H1 (cell line): Measurements from ENCODE around the gene TBC1D16. TPM values are rescaled to one million over a fixed set of nuclear protein-coding genes. Genes with fewer than 3 reads are reported as not detected.

Experiments
- CTCF ChIA-PET: fragments of 300-600 bp; sonication (Branson Sonifier 250); formaldehyde crosslinking; loops from one replicate; lab custom pipeline; 2021; ENCODE audit not compliant: partially characterized antibody; lab: Charles Lee
- POLR2A ChIA-PET: fragments of 300-600 bp; sonication (Branson Sonifier 250); formaldehyde crosslinking; loops from one replicate; lab custom pipeline; 2021; ENCODE audit warnings: inconsistent platforms; ENCODE audit not compliant: partially characterized antibody; lab: Charles Lee
- DNase-seq, 2 experiments: peaks; one replicate each; pipeline versions ENCODE4 v3.0.0 to v3.0.0-alpha.2; 2010 to 2022; ENCODE audit warnings: low spot score in 2 of 2, low read depth in 1 of 2, mixed read lengths in 1 of 2
- FAIRE-seq: peaks from 2 replicates; lab custom pipeline; 2011; peaks lifted over from hg19 to GRCh38; lab: Jason Lieb, UNC
- H2AFZ ChIP-seq: 2 replicates; pipeline ENCODE4 v1.8.1; 2012; ENCODE audit warnings: low read length, inconsistent platforms
- H2AK5ac ChIP-seq: 2 replicates; pipeline ENCODE4 v1.6.1; 2013; ENCODE audit warnings: low read depth, low read length
- H2BK120ac ChIP-seq: replicated peaks from 2 replicates; pipeline ENCODE3; 2013; ENCODE audit warnings: low read depth, low read length, inconsistent platforms
- H2BK12ac ChIP-seq: 2 replicates; pipeline ENCODE4 v1.6.1; 2013; ENCODE audit warnings: low read depth, low read length
- H2BK15ac ChIP-seq: 2 replicates; pipeline ENCODE4 v1.6.1; 2013; ENCODE audit warnings: low read length
- H2BK20ac ChIP-seq: 2 replicates; pipeline ENCODE4 v1.6.1; 2013; ENCODE audit warnings: low read length
- H2BK5ac ChIP-seq: 2 replicates; pipeline ENCODE4 v1.6.1; 2013; ENCODE audit warnings: low read depth, low read length
- H3K14ac ChIP-seq: 2 replicates; pipeline ENCODE4 v1.6.1; 2013; ENCODE audit warnings: inconsistent platforms; ENCODE audit not compliant: insufficient read length
- H3K18ac ChIP-seq: 2 replicates; pipeline ENCODE4 v1.6.1; 2013; ENCODE audit warnings: low read length; ENCODE audit errors: extremely low read depth
- H3K23ac ChIP-seq: 2 replicates; pipeline ENCODE4 v1.6.1; 2013; ENCODE audit warnings: inconsistent platforms; ENCODE audit not compliant: insufficient read length
- H3K23me2 ChIP-seq: 2 replicates; pipeline ENCODE4 v1.6.1; 2013; ENCODE audit warnings: low read depth, low read length
- H3K27ac ChIP-seq: 2 replicates; pipeline ENCODE4 v1.6.1; 2011; ENCODE audit warnings: low read depth, low read length, inconsistent platforms
- H3K27me3 ChIP-seq, 4 experiments: replicated peaks in 1 of 4; 1 replicate in 1 of 4; 2 replicates in 3 of 4; pipeline versions ENCODE4 v1.6.1 to v1.8.1; 2011 to 2013; ENCODE audit warnings: low read length in 3 of 4, mild to moderate bottlenecking in 3 of 4, inconsistent platforms in 2 of 4, mixed read lengths in 2 of 4, moderate library complexity in 1 of 4; ENCODE audit not compliant: control insufficient read depth in 3 of 4, insufficient read depth in 3 of 4; ENCODE audit errors: extremely low read depth in 1 of 4
- H3K36me3 ChIP-seq, 4 experiments: 2 replicates each; pipeline versions ENCODE4 v1.6.1 to v1.8.1; 2011 to 2013; ENCODE audit warnings: mild to moderate bottlenecking in 4 of 4, low read length in 3 of 4, moderate library complexity in 2 of 4, control low read depth in 1 of 4, inconsistent platforms in 1 of 4; ENCODE audit not compliant: insufficient read depth in 4 of 4, control insufficient read depth in 2 of 4
- H3K4ac ChIP-seq: replicated peaks from 2 replicates; pipeline ENCODE3; 2013; ENCODE audit warnings: low read length, low read depth, mixed read lengths, inconsistent platforms; ENCODE audit not compliant: insufficient read length
- H3K4me1 ChIP-seq, 4 experiments: replicated peaks in 1 of 4; 1 replicate in 1 of 4; 2 replicates in 3 of 4; pipeline versions ENCODE4 v1.6.1 to v1.8.1; 2011 to 2013; ENCODE audit warnings: low read length in 3 of 4, inconsistent platforms in 2 of 4, mixed read lengths in 1 of 4; ENCODE audit not compliant: insufficient read depth in 4 of 4, control insufficient read depth in 3 of 4
- H3K4me2 ChIP-seq, 2 experiments: 2 replicates each; pipeline versions ENCODE4 v1.6.1 to v1.8.1; 2011 to 2013; ENCODE audit warnings: low read depth in 2 of 2, low read length in 2 of 2, control low read depth in 1 of 2, inconsistent platforms in 1 of 2, mild to moderate bottlenecking in 1 of 2; ENCODE audit not compliant: insufficient read depth in 1 of 2
- H3K4me3 ChIP-seq, 4 experiments: fragments of 200-600, 300-600 bp in 1 of 4; sonication (generic), shearing (Covaris generic), sonication (Bioruptor Twin) in 1 of 4; 2 replicates each; pipeline versions ENCODE4 v1.5.1 to v1.8.1; 2011 to 2016; ENCODE audit warnings: low read length in 4 of 4, low read depth in 3 of 4, control low read depth in 2 of 4, inconsistent platforms in 2 of 4, mild to moderate bottlenecking in 2 of 4, mixed read lengths in 1 of 4, moderate library complexity in 1 of 4; ENCODE audit not compliant: insufficient read depth in 2 of 4; ENCODE audit errors: extremely low read depth in 1 of 4
- H3K56ac ChIP-seq: replicated peaks from 2 replicates; pipeline ENCODE3; 2013; ENCODE audit warnings: low read depth, mild to moderate bottlenecking, mixed read lengths, low read length, inconsistent platforms; ENCODE audit not compliant: insufficient read length
- H3K79me1 ChIP-seq: 2 replicates; pipeline ENCODE4 v1.6.1; 2013; ENCODE audit warnings: low read depth, low read length, control low read depth
- H3K79me2 ChIP-seq, 2 experiments: 2 replicates each; pipeline versions ENCODE4 v1.6.1 to v1.8.1; 2012 to 2013; ENCODE audit warnings: low read length in 2 of 2, mild to moderate bottlenecking in 2 of 2, inconsistent platforms in 1 of 2; ENCODE audit not compliant: insufficient read depth in 2 of 2, control insufficient read depth in 1 of 2
- H3K9ac ChIP-seq, 4 experiments: replicated peaks in 1 of 4; 1 replicate in 1 of 4; 2 replicates in 3 of 4; pipeline versions ENCODE4 v1.6.1 to v1.8.1; 2011 to 2013; ENCODE audit warnings: low read depth in 3 of 4, low read length in 3 of 4, control low read depth in 2 of 4, mild to moderate bottlenecking in 2 of 4, moderate library complexity in 2 of 4, inconsistent platforms in 1 of 4; ENCODE audit errors: extremely low read depth in 1 of 4
- H3K9me3 ChIP-seq, 2 experiments: 2 replicates each; pipeline versions ENCODE4 v1.6.1 to v1.8.1; 2012 to 2013; ENCODE audit warnings: mild to moderate bottlenecking in 2 of 2, moderate library complexity in 2 of 2, control low read depth in 1 of 2, inconsistent platforms in 1 of 2, low read depth in 1 of 2, low read length in 1 of 2, mixed read lengths in 1 of 2; ENCODE audit not compliant: insufficient read depth in 2 of 2
- H4K20me1 ChIP-seq, 2 experiments: replicated peaks in 1 of 2; 2 replicates each; pipeline versions ENCODE3 to v1.8.1; 2011 to 2013; ENCODE audit warnings: inconsistent platforms in 2 of 2, low read length in 2 of 2, mild to moderate bottlenecking in 1 of 2; ENCODE audit not compliant: insufficient read depth in 2 of 2, control insufficient read depth in 1 of 2
- H4K5ac ChIP-seq: 2 replicates; pipeline ENCODE4 v1.6.1; 2013; ENCODE audit warnings: low read length, low read depth, mixed read lengths, inconsistent platforms; ENCODE audit not compliant: insufficient read length
- H4K8ac ChIP-seq: 2 replicates; pipeline ENCODE4 v1.8.0; 2013; ENCODE audit warnings: mild to moderate bottlenecking, moderate library complexity, low read length, inconsistent platforms; ENCODE audit not compliant: insufficient read depth; ENCODE audit errors: extremely low read depth
- H4K91ac ChIP-seq: replicated peaks from 2 replicates; pipeline ENCODE3; 2013; ENCODE audit warnings: low read length, mixed read lengths, inconsistent platforms; ENCODE audit not compliant: insufficient read length
- NANOG ChIP-seq: IDR thresholded peaks from 2 replicates; pipeline ENCODE4 v1.6.1; 2011; ENCODE audit warnings: low read length, low read depth, mild to moderate bottlenecking, inconsistent platforms; ENCODE audit not compliant: insufficient read depth, poor library complexity, severe bottlenecking
- WGBS, 2 experiments: shearing (Covaris generic) in 1 of 2; methylation state at CpG; one replicate each; pipeline versions ENCODE4 v1.1.6 to v1.1.7; 2013 to 2015; ENCODE audit warnings: low lambda C conversion rate in 2 of 2, mixed read lengths in 2 of 2, inconsistent platforms in 1 of 2, low coverage in 1 of 2, missing lambda C conversion rate in 1 of 2; ENCODE audit not compliant: insufficient replicate concordance in 2 of 2, insufficient coverage in 1 of 2, insufficient read length in 1 of 2; ENCODE audit errors: extremely low coverage in 1 of 2, missing lambda C conversion rate in 1 of 2; 5-methylcytosine and 5-hydroxymethylcytosine counted together
- polyA plus RNA-seq, 7 experiments: library from polyadenylated mRNA; depleted of rRNA in 3 of 7; stranded (reverse) in 5 of 7; unstranded in 2 of 7; fragments of >200 nt in 5 of 7; fragments of 200-250 nt in 2 of 7; gene quantifications; 1 replicate in 5 of 7; 2 replicates in 1 of 7; 4 replicates in 1 of 7; pipeline versions ENCODE4 v1.2.1 to v1.2.3, GENCODE V29; 2011 to 2013; ENCODE audit warnings: missing spikeins in 2 of 7, mixed read lengths in 2 of 7
- total RNA-seq: library from RNA; stranded (reverse); fragmentation: NEBNext Ultra II Directional; extraction: Animal tissue kit (Norgen Biotek cat#: 25700); gene quantifications from 2 replicates; pipeline ENCODE4 v1.2.1, GENCODE V29; 2021

TBC1D16 gene
- total and polyA plus RNA-seq, 2 of the 8 experiments (the other 6 are each of a cell fraction or from before 2014, with no cell fraction given): 21.1 to 109 TPM

DNA sequence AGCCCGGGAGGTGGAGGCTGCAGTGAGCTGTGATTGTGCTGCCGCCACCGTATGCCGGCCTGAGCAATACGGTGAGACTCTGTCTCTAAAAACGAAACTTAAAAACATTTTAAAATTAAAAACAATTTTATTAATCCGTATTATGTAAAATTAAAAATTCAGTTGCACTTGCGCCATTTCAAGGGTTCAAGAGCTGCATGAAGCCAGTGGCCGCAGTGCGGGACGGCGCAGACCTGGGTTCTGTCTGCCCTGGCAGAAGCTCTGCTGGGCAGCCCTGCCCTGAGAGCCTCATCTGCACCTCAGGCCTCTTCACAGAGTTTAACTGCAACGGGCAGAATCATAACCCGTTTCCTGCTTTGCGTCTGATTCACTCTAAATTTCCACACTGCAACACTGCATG, 31.7 kb downstream of the TBC1D16 start:
- CTCF ChIA-PET: interaction anchor here (0.6 to 10.2 kb wide), 11 partner anchors 10 to 358 kb away, joined by 3 to 110 read pairs (median 4); no protein-coding TSS in a partner anchor
- H3K9me3 ChIP-seq: no peaks in the 10 kb centered on the region; a peak in 1 of 4 replicates
- POLR2A ChIA-PET: interaction anchor here (0.6 to 3.7 kb wide), 2 partner anchors 10 to 62 kb away, joined by 3 to 20 read pairs; no protein-coding TSS in a partner anchor

More for the DNA sequence above, 31.7 kb downstream of the TBC1D16 start:
- Histone ChIP-seq H2BK120ac (no peak overlapping the region), H3K79me2 (peaks cover 0 to 14% of the 10 kb centered on the region in 2 experiments; a peak in 1 of 4 replicates), H3K36me3 (peaks cover 0 to 11% (median 1%) of the 10 kb centered on the region in 4 experiments; a peak in 2 of 8 replicates), H3K27ac (no peak overlapping the region), H3K14ac (no peak overlapping the region), H2AK5ac (no peak overlapping the region), H2BK12ac (no peak overlapping the region), H2BK15ac (no peak overlapping the region), H3K56ac (no peak overlapping the region), H4K5ac (no peak overlapping the region), H3K9ac (no peak overlapping the region), H2BK20ac (no peak overlapping the region), H3K23me2 (no peaks in the 10 kb centered on the region), H3K79me1 (peaks cover 6% of the 10 kb centered on the region; the same call in 1 of the 2 replicates), H3K4me1 (peaks cover 0 to 7% (median 3%) of the 10 kb centered on the region in 4 experiments; a peak in 3 of 7 replicates), H3K23ac (no peak overlapping the region), H4K91ac (no peak overlapping the region), H3K27me3 (no peaks in the 10 kb centered on the region), H4K20me1 (peaks cover 2 to 22% of the 10 kb centered on the region in 2 experiments), H4K8ac (peak overlapping the region; percentile 62), H3K4me2 (no peak overlapping the region), H3K4ac (no peak overlapping the region), H3K4me3 (no peak overlapping the region), H3K18ac (no peak overlapping the region), H2BK5ac (no peak overlapping the region), H2AFZ (no peak overlapping the region)
- FAIRE-seq (no peak), DNase-seq (no peak)
- TF ChIP-seq NANOG: no peak
- WGBS, 2 experiments: 94 to 100% methylated on average over 2 to 15 of the region's 15 CpGs
